Left ventricle myocardium inferior (tissue), 1 donor: Measurements from ENCODE around the gene ISOC1. TPM values are rescaled to one million over a fixed set of nuclear protein-coding genes. Genes with fewer than 3 reads are reported as not detected.

Experiments used
- DNase-seq: peaks from one replicate; pipeline ENCODE4 v3.0.0-alpha.2; 2020
- H3K27ac ChIP-seq: fragments of 200-600 bp; replicated peaks from 2 replicates; pipeline ENCODE4 v1.8.0; 2021
- H3K27me3 ChIP-seq: fragments of 200-600 bp; 2 replicates; pipeline ENCODE4 v1.8.0; 2021; ENCODE audit warnings: low read depth
- H3K36me3 ChIP-seq: fragments of 200-600 bp; 2 replicates; pipeline ENCODE4 v1.8.0; 2021
- H3K4me1 ChIP-seq: fragments of 200-600 bp; 2 replicates; pipeline ENCODE4 v1.8.0; 2021
- H3K4me3 ChIP-seq: fragments of 200-600 bp; 2 replicates; pipeline ENCODE4 v1.8.0; 2021; ENCODE audit warnings: mild to moderate bottlenecking, moderate library complexity
- H3K9me3 ChIP-seq: fragments of 200-600 bp; replicated peaks from 2 replicates; pipeline ENCODE4 v1.8.0; 2021
- CTCF ChIP-seq: fragments of 200-600 bp; IDR thresholded peaks from 2 replicates; pipeline ENCODE4 v1.8.0; 2021; ENCODE audit warnings: antibody characterized with exemption, mild to moderate bottlenecking, borderline replicate concordance
- intact Hi-C: fragments of 100-400 bp; cut with micrococcal nuclease; formaldehyde crosslinking; loops from one replicate; pipeline ENCODE4 v1.11.0; 2022
- total RNA-seq: library from RNA; stranded (reverse); fragmentation: NEBNext Ultra II Directional; extraction: Animal tissue kit (Norgen Biotek cat#: 25700); gene quantifications from one replicate; pipeline ENCODE4 v1.2.1, GENCODE V29; 2021
- donor health status: DM: no; HTN: yes; CAD: no; lungs with severe emphysema.

The ISOC1 gene
- total RNA-seq, 1 donor from 2014 or later: 112 TPM

- Histone ChIP-seq H3K4me1 (no peaks in the 10 kb centered on the region), H3K27me3 (no peaks in the 10 kb centered on the region), H3K27ac (no peak overlapping the region), H3K9me3 (peaks cover 12% of the 10 kb centered on the region), H3K4me3 (no peak overlapping the region), H3K36me3 (no peaks in the 10 kb centered on the region)
- intact Hi-C loops: no loop called here
- TF ChIP-seq CTCF: peak; percentile 38
- no peak for DNase-seq
These were observed 41.1 kb upstream of the ISOC1 start for GRCh38 chr5:129053438-129053837.

- intact Hi-C loops: no loop called here
- no peak overlapping the region for H3K27ac ChIP-seq
- no peak overlapping the region for H3K4me3 ChIP-seq
- TF ChIP-seq CTCF: no peak
- no peak for DNase-seq
- no peaks in the 10 kb centered on the region for H3K36me3 ChIP-seq
- peaks cover 12% of the 10 kb centered on the region for H3K9me3 ChIP-seq
- no peaks in the 10 kb centered on the region for H3K27me3 ChIP-seq
- H3K4me1 ChIP-seq: no peaks in the 10 kb centered on the region
These were observed 37.2 kb upstream of the ISOC1 start for GRCh38 chr5:129057329-129057728.

GRCh38 chr5:129061849-129062248 lies 32.7 kb upstream of the ISOC1 start:
- Histone ChIP-seq H3K36me3 (no peaks in the 10 kb centered on the region), H3K4me3 (no peak overlapping the region), H3K9me3 (peaks cover 8% of the 10 kb centered on the region), H3K27me3 (no peaks in the 10 kb centered on the region), H3K4me1 (peaks cover 12% of the 10 kb centered on the region), H3K27ac (no peak overlapping the region)
- DNase-seq: no peak
- no peak for TF ChIP-seq CTCF
- intact Hi-C loops: no loop called here

- Histone ChIP-seq H3K27ac (no peak overlapping the region), H3K4me3 (no peak overlapping the region), H3K4me1 (peaks cover 12% of the 10 kb centered on the region), H3K36me3 (no peaks in the 10 kb centered on the region), H3K9me3 (no peaks in the 10 kb centered on the region), H3K27me3 (no peaks in the 10 kb centered on the region)
- DNase-seq: no peak
- intact Hi-C loops: no loop called here
- TF ChIP-seq CTCF: no peak
These were observed 31.0 kb upstream of the ISOC1 start for GRCh38 chr5:129063483-129064113.

- Histone ChIP-seq H3K4me1 (peaks cover 12% of the 10 kb centered on the region), H3K27me3 (no peaks in the 10 kb centered on the region), H3K27ac (no peak overlapping the region), H3K9me3 (no peaks in the 10 kb centered on the region), H3K4me3 (no peak overlapping the region), H3K36me3 (no peaks in the 10 kb centered on the region)
- no peak for DNase-seq
- no peak for TF ChIP-seq CTCF
- intact Hi-C loops: no loop called here
These were observed 28.8 kb upstream of the ISOC1 start for GRCh38 chr5:129065721-129066120.
